OCI-LY3 (cell line): ENCODE measurements around the gene HAUS2.
"Not testable (repeated sequence)": the region's sequence is repeated elsewhere in the genome, so short reads cannot be mapped to it uniquely, and the experiment has no call there.

Experiments
- H2AFZ ChIP-seq: fragments of 200-600, 300-600 bp; shearing (Covaris generic); 2 replicates; pipeline ENCODE4 v1.6.0; 2014; ENCODE audit warnings: antibody characterized with exemption, low read depth, low read length
- H3K27ac ChIP-seq: fragments of 200-600, 300-600 bp; sonication (generic); 2 replicates; pipeline ENCODE4 v1.5.1; 2014; ENCODE audit warnings: mild to moderate bottlenecking, low read length, moderate library complexity, mixed read lengths
- H3K27me3 ChIP-seq: fragments of 200-600, 300-600 bp; sonication (generic); 2 replicates; pipeline ENCODE4 v1.6.1; 2014; ENCODE audit warnings: low read depth, low read length, mixed read lengths
- H3K36me3 ChIP-seq: fragments of 200-600, 300-600 bp; sonication (generic); replicated peaks from 2 replicates; pipeline ENCODE3; 2014; ENCODE audit warnings: low read depth, low read length, mixed read lengths
- H3K4me1 ChIP-seq: fragments of 300-600, 200-600 bp; sonication (generic); 2 replicates; pipeline ENCODE4 v1.6.1; 2014; ENCODE audit warnings: low read length, mixed read lengths
- H3K4me2 ChIP-seq: fragments of 200-600, 300-600 bp; sonication (generic); 2 replicates; pipeline ENCODE4 v1.6.1; 2014; ENCODE audit warnings: low read length, mixed read lengths
- H3K4me3 ChIP-seq: fragments of 300-600, 200-600 bp; sonication (generic); 2 replicates; pipeline ENCODE4 v1.5.1; 2014; ENCODE audit warnings: antibody characterized with exemption, mild to moderate bottlenecking, low read length, moderate library complexity
- H3K79me2 ChIP-seq: fragments of 300-600, 200-600 bp; shearing (Covaris generic); 2 replicates; pipeline ENCODE4 v1.6.1; 2014; ENCODE audit warnings: mild to moderate bottlenecking, low read length, mixed read lengths
- H3K9ac ChIP-seq: fragments of 300-600, 200-600 bp; shearing (Covaris generic); 2 replicates; pipeline ENCODE4 v1.6.0; 2014; ENCODE audit warnings: mild to moderate bottlenecking, low read length, moderate library complexity
- H3K9me3 ChIP-seq: fragments of 200-600, 300-600 bp; shearing (Covaris generic); 2 replicates; pipeline ENCODE4 v1.6.1; 2014; ENCODE audit warnings: low read length, mixed read lengths; ENCODE audit not compliant: insufficient read depth
- H4K20me1 ChIP-seq: fragments of 200-600, 300-600 bp; sonication (generic); 2 replicates; pipeline ENCODE4 v1.6.1; 2016; ENCODE audit warnings: low read length, mixed read lengths; ENCODE audit not compliant: insufficient read depth
- CTCF ChIP-seq: fragments of 200-600, 300-600 bp; sonication (generic); IDR thresholded peaks from 2 replicates; pipeline ENCODE4 v1.5.1; 2014; ENCODE audit warnings: antibody characterized with exemption, low read length, low read depth
- EZH2phosphoT487 ChIP-seq: fragments of 200-600 bp; shearing (Covaris generic); IDR thresholded peaks from 2 replicates; pipeline ENCODE4 v1.6.1; 2018; ENCODE audit warnings: antibody characterized with exemption, mixed run types, low read depth

The HAUS2 gene

GRCh38 chr15:42594095-42594494 is 45.5 kb downstream of the HAUS2 start:
- no peaks in the 10 kb centered on the region for H3K4me1 ChIP-seq

GRCh38 chr15:42595626-42596240 is 47.1 kb downstream of the HAUS2 start:
- no peaks in the 10 kb centered on the region for H3K9me3 ChIP-seq
- no peak overlapping the region for H3K4me2 ChIP-seq
- H3K27ac ChIP-seq = no peak overlapping the region
- no peak overlapping the region for H3K9ac ChIP-seq
- no peaks in the 10 kb centered on the region for H3K4me1 ChIP-seq
- no peak overlapping the region for H3K4me3 ChIP-seq
- no peaks in the 10 kb centered on the region for H3K36me3 ChIP-seq
- no peaks in the 10 kb centered on the region for H3K79me2 ChIP-seq
- no peaks in the 10 kb centered on the region for H3K27me3 ChIP-seq
- TF ChIP-seq EZH2phosphoT487 (no peak), CTCF (no peak)
- no peak overlapping the region for H2AFZ ChIP-seq
- H4K20me1 ChIP-seq = no peaks in the 10 kb centered on the region

More at GRCh38 chr15:42594095-42594494, 45.5 kb downstream of the HAUS2 start:
- TF ChIP-seq CTCF (no peak), EZH2phosphoT487 (no peak)
- no peak overlapping the region for H3K27ac ChIP-seq
- H3K9me3 ChIP-seq = no peaks in the 10 kb centered on the region
- no peaks in the 10 kb centered on the region for H3K27me3 ChIP-seq
- no peak overlapping the region for H3K9ac ChIP-seq
- H3K4me3 ChIP-seq = no peak overlapping the region
- H3K79me2 ChIP-seq = no peaks in the 10 kb centered on the region
- H2AFZ ChIP-seq = no peak overlapping the region
- H3K4me2 ChIP-seq = no peak overlapping the region
- H4K20me1 ChIP-seq = no peaks in the 10 kb centered on the region
- no peaks in the 10 kb centered on the region for H3K36me3 ChIP-seq

GRCh38 chr15:42601316-42601715 is 52.7 kb downstream of the HAUS2 start:
- H3K27ac ChIP-seq, H4K20me1 ChIP-seq, H3K79me2 ChIP-seq, H2AFZ ChIP-seq, H3K4me2 ChIP-seq, H3K9ac ChIP-seq, H3K4me1 ChIP-seq, H3K9me3 ChIP-seq, H3K4me3 ChIP-seq, H3K36me3 ChIP-seq, H3K27me3 ChIP-seq: not testable (repeated sequence)

- TF ChIP-seq EZH2phosphoT487 (no peak), CTCF (no peak)
- Histone ChIP-seq H3K4me1 (no peaks in the 10 kb centered on the region), H3K4me3 (no peak overlapping the region), H3K9ac (no peak overlapping the region), H3K79me2 (no peaks in the 10 kb centered on the region), H3K36me3 (no peaks in the 10 kb centered on the region), H3K27ac (no peak overlapping the region), H2AFZ (no peak overlapping the region), H3K4me2 (no peak overlapping the region), H3K27me3 (no peaks in the 10 kb centered on the region; the same call in 1 of the 2 replicates), H4K20me1 (no peaks in the 10 kb centered on the region), H3K9me3 (peaks cover 3% of the 10 kb centered on the region; the same call in 1 of the 2 replicates)
Measured at GRCh38 chr15:42602501-42602900, 53.9 kb downstream of the HAUS2 start.
